HT-29 (cell line): ENCODE results near the gene TMF1. TPM values are rescaled to one million over a fixed set of nuclear protein-coding genes. Genes with fewer than 3 reads are reported as not detected.

Experiments used
- DNase-seq: peaks from one replicate; pipeline ENCODE4 v3.0.0-alpha.2; 2015; ENCODE audit warnings: low spot score
- total RNA-seq: library from RNA; depleted of rRNA; stranded (reverse); fragments of >200 nt; shearing (Covaris generic); gene quantifications from 2 replicates; pipeline ENCODE4 v1.2.3, GENCODE V29; 2014; rRNA removed

The TMF1 gene
- 8.5 and 9.9 TPM in 2 replicates for total RNA-seq

GRCh38 chr3:69051756-69052471 lies at the start of gene TMF1:
Gene TMF1 (minus strand): TSS chr3:69052333. CDS start chr3:69052086, 247 bp downstream.
- peak; percentile 95 for DNase-seq

GRCh38 chr3:69099576-69099975 lies 47.4 kb upstream of the TMF1 start:
- no peak for DNase-seq

- no peak for DNase-seq
Measured at GRCh38 chr3:69097407-69098086, 45.4 kb upstream of the TMF1 start.

- DNase-seq = no peak
Measured at GRCh38 chr3:69096299-69096698, 44.2 kb upstream of the TMF1 start.

GRCh38 chr3:69095636-69096035 lies 43.5 kb upstream of the TMF1 start:
- DNase-seq = no peak

GRCh38 chr3:69094467-69095205 lies 42.5 kb upstream of the TMF1 start:
- no peak for DNase-seq

GRCh38 chr3:69092030-69092516 lies 39.9 kb upstream of the TMF1 start:
- DNase-seq = no peak

GRCh38 chr3:69091389-69092029 lies 39.4 kb upstream of the TMF1 start:
- no peak for DNase-seq

GRCh38 chr3:69090021-69090420 lies 37.9 kb upstream of the TMF1 start:
- no peak for DNase-seq

GRCh38 chr3:69088063-69088462 lies 35.9 kb upstream of the TMF1 start:
- DNase-seq = peak; percentile 25

- no peak for DNase-seq
Measured at GRCh38 chr3:69087030-69087791, 35.1 kb upstream of the TMF1 start.

- DNase-seq = peak; percentile 90
Measured at GRCh38 chr3:69085833-69086722, 33.9 kb upstream of the TMF1 start.

GRCh38 chr3:69085168-69085832 lies 33.2 kb upstream of the TMF1 start:
- DNase-seq = peak; percentile 32

- DNase-seq = peak; percentile 84
Measured at GRCh38 chr3:69084326-69085167, 32.4 kb upstream of the TMF1 start, which contains the start of gene ARL6IP5. Gene ARL6IP5 (plus strand): TSS chr3:69084937. CDS start chr3:69085048, 111 bp downstream.

- no peak for DNase-seq
Measured at GRCh38 chr3:69082805-69083204, 30.7 kb upstream of the TMF1 start.

- DNase-seq = no peak
Measured at GRCh38 chr3:69082361-69082760, 30.2 kb upstream of the TMF1 start.

GRCh38 chr3:69081583-69082262 lies 29.6 kb upstream of the TMF1 start:
- no peak for DNase-seq
